Measurements from ENCODE around the gene SLC9A4. TPM values are rescaled to one million over a fixed set of nuclear protein-coding genes. Genes with fewer than 3 reads are reported as not detected.

SLC9A4 gene
- total RNA-seq, 1 donor from 2014 or later: 7.9 TPM

- no peak for DNase-seq (ENCODE audit: extremely low spot score, unreplicated experiment)
- Mint-ChIP-seq H3K9me3 (no peaks in the 10 kb centered on the region), H3K4me1 (ENCODE audit: unreplicated experiment) (no peaks in the 10 kb centered on the region), H3K36me3 (no peaks in the 10 kb centered on the region), H3K4me3 (no peak overlapping the region), H3K27ac (peak overlapping the region; percentile 78), H3K27me3 (no peaks in the 10 kb centered on the region)
- TF ChIP-seq CTCF (conservative IDR thresholded peaks at IDR 0.05): no peak
Observed at GRCh38 chr2:102487761-102488462, 14.9 kb downstream of the SLC9A4 start.

- no peak for DNase-seq (ENCODE audit: extremely low spot score, unreplicated experiment)
- Mint-ChIP-seq H3K36me3 (peaks cover 3% of the 10 kb centered on the region), H3K4me3 (no peak overlapping the region), H3K27ac (no peak overlapping the region), H3K9me3 (no peaks in the 10 kb centered on the region), H3K4me1 (ENCODE audit: unreplicated experiment) (no peaks in the 10 kb centered on the region), H3K27me3 (no peaks in the 10 kb centered on the region)
- TF ChIP-seq CTCF (conservative IDR thresholded peaks at IDR 0.05): no peak
Observed at GRCh38 chr2:102489646-102490045, 16.6 kb downstream of the SLC9A4 start.

- no peak for TF ChIP-seq CTCF (conservative IDR thresholded peaks at IDR 0.05)
- H3K4me3 Mint-ChIP-seq: no peak overlapping the region
- no peaks in the 10 kb centered on the region for H3K27me3 Mint-ChIP-seq
- no peak overlapping the region for H3K27ac Mint-ChIP-seq
- DNase-seq (ENCODE audit: extremely low spot score, unreplicated experiment): no peak
- peaks cover 3% of the 10 kb centered on the region for H3K36me3 Mint-ChIP-seq
- peaks cover 4% of the 10 kb centered on the region for H3K9me3 Mint-ChIP-seq
- H3K4me1 Mint-ChIP-seq (ENCODE audit: unreplicated experiment): no peaks in the 10 kb centered on the region
Observed at GRCh38 chr2:102492006-102492405, 19.0 kb downstream of the SLC9A4 start.

- peaks cover 3% of the 10 kb centered on the region for H3K36me3 Mint-ChIP-seq
- H3K27me3 Mint-ChIP-seq: no peaks in the 10 kb centered on the region
- H3K9me3 Mint-ChIP-seq: peaks cover 4% of the 10 kb centered on the region
- no peaks in the 10 kb centered on the region for H3K4me1 Mint-ChIP-seq (ENCODE audit: unreplicated experiment)
- no peak for TF ChIP-seq CTCF (conservative IDR thresholded peaks at IDR 0.05)
- no peak overlapping the region for H3K4me3 Mint-ChIP-seq
- H3K27ac Mint-ChIP-seq: no peak overlapping the region
- DNase-seq (ENCODE audit: extremely low spot score, unreplicated experiment): no peak
Observed at GRCh38 chr2:102494570-102494969, 21.5 kb downstream of the SLC9A4 start.

GRCh38 chr2:102498414-102498813 lies 25.4 kb downstream of the SLC9A4 start:
- no peak overlapping the region for H3K4me3 Mint-ChIP-seq
- H3K27ac Mint-ChIP-seq: no peak overlapping the region
- peaks cover 4% of the 10 kb centered on the region for H3K9me3 Mint-ChIP-seq
- no peaks in the 10 kb centered on the region for H3K4me1 Mint-ChIP-seq (ENCODE audit: unreplicated experiment)
- no peak for DNase-seq (ENCODE audit: extremely low spot score, unreplicated experiment)
- H3K36me3 Mint-ChIP-seq: no peaks in the 10 kb centered on the region
- no peaks in the 10 kb centered on the region for H3K27me3 Mint-ChIP-seq
- TF ChIP-seq CTCF (conservative IDR thresholded peaks at IDR 0.05): no peak

Measured in type B pancreatic cell (in vitro differentiated cells).